Keratinocyte (primary cell): ENCODE data around the gene OR2T8. TPM values are rescaled to one million over a fixed set of nuclear protein-coding genes. Genes with fewer than 3 reads are reported as not detected.

Experiments
- DNase-seq: peaks from one replicate; pipeline ENCODE4 v3.0.0-alpha.2; 2011; ENCODE audit warnings: low read depth, missing footprints, low spot score
- FAIRE-seq: peaks from 2 replicates; lab custom pipeline; 2011; peaks lifted over from hg19 to GRCh38; lab: Jason Lieb, UNC
- H2AFZ ChIP-seq: 2 replicates; pipeline ENCODE4 v1.6.0; 2012; ENCODE audit warnings: low read length, control low read depth, inconsistent platforms; ENCODE audit not compliant: control insufficient read depth
- H3K27ac ChIP-seq: 2 replicates; pipeline ENCODE4 v1.5.1; 2011; ENCODE audit warnings: low read length; ENCODE audit not compliant: control insufficient read depth, insufficient read depth
- H3K27me3 ChIP-seq: 3 replicates; pipeline ENCODE4 v1.6.0; 2011; ENCODE audit warnings: low read length; ENCODE audit not compliant: control insufficient read depth, insufficient read depth; ENCODE audit errors: extremely low read depth
- H3K36me3 ChIP-seq, 2 experiments: 2 replicates in 1 of 2; 3 replicates in 1 of 2; pipeline ENCODE4 v1.5.1; 2011; ENCODE audit warnings: low read length in 2 of 2, mild to moderate bottlenecking in 1 of 2; ENCODE audit not compliant: control insufficient read depth in 2 of 2, insufficient read depth in 2 of 2; ENCODE audit errors: extremely low read depth in 1 of 2
- H3K4me1 ChIP-seq: 3 replicates; pipeline ENCODE4 v1.5.1; 2011; ENCODE audit warnings: low read length; ENCODE audit not compliant: control insufficient read depth, insufficient read depth; ENCODE audit errors: extremely low read depth
- H3K4me2 ChIP-seq: 3 replicates; pipeline ENCODE4 v1.6.0; 2011; ENCODE audit warnings: low read depth, low read length; ENCODE audit not compliant: control insufficient read depth, insufficient read depth; ENCODE audit errors: extremely low read depth
- H3K4me3 ChIP-seq, 3 experiments: fragments of 200-600 bp in 1 of 3; sonication (generic) in 1 of 3; 2 replicates in 2 of 3; 3 replicates in 1 of 3; pipeline ENCODE4 v1.5.1; 2011 to 2016; ENCODE audit warnings: low read length in 3 of 3, mild to moderate bottlenecking in 3 of 3, control low read depth in 2 of 3, inconsistent platforms in 1 of 3, low read depth in 1 of 3, mixed read lengths in 1 of 3, mixed run types in 1 of 3, moderate library complexity in 1 of 3; ENCODE audit not compliant: control insufficient read depth in 2 of 3, insufficient read depth in 2 of 3; ENCODE audit errors: extremely low read depth in 1 of 3
- H3K79me2 ChIP-seq: 2 replicates; pipeline ENCODE4 v1.6.0; 2012; ENCODE audit warnings: low read length; ENCODE audit not compliant: control insufficient read depth, insufficient read depth
- H3K9ac ChIP-seq: 3 replicates; pipeline ENCODE4 v1.6.0; 2011; ENCODE audit warnings: low read length; ENCODE audit not compliant: control insufficient read depth, insufficient read depth; ENCODE audit errors: extremely low read depth
- H3K9me1 ChIP-seq: 3 replicates; pipeline ENCODE4 v1.6.0; 2011; ENCODE audit warnings: low read length; ENCODE audit not compliant: control insufficient read depth, insufficient read depth; ENCODE audit errors: extremely low read depth
- H3K9me3 ChIP-seq: 2 replicates; pipeline ENCODE4 v1.5.1; 2012; ENCODE audit warnings: low read depth, low read length; ENCODE audit not compliant: control insufficient read depth
- H4K20me1 ChIP-seq: 3 replicates; pipeline ENCODE4 v1.6.0; 2011; ENCODE audit warnings: low read length; ENCODE audit not compliant: control insufficient read depth, insufficient read depth; ENCODE audit errors: extremely low read depth
- EZH2 ChIP-seq: IDR thresholded peaks from one replicate; pipeline ENCODE4 v1.6.1; 2012; ENCODE audit warnings: inconsistent platforms, mild to moderate bottlenecking, low read length, moderate library complexity
- dilution Hi-C: fragments of 300-500 bp; cut with MboI; formaldehyde crosslinking; loops from one replicate; pipeline ENCODE4 v1.7.0; 2020; ENCODE audit warnings: low sequenced_read_pairs; ENCODE audit not compliant: extremely low pct_ligation_motif_present
- polyA plus RNA-seq, 5 experiments: library from polyadenylated mRNA; depleted of rRNA in 3 of 5; stranded (reverse) in 3 of 5; stranded (forward) in 1 of 5; unstranded in 1 of 5; fragments of >200 nt; gene quantifications; 1 replicate in 1 of 5; 2 replicates in 3 of 5; 3 replicates in 1 of 5; pipeline versions ENCODE4 v1.2.1 to v1.2.3, GENCODE V29; 2011 to 2012; ENCODE audit warnings: missing spikeins in 2 of 5, low read depth in 1 of 5, low replicate concordance in 1 of 5
- TF ChIP-seq, protein P1 (sequence below), 3 experiments: IDR thresholded peaks in 1 of 3; conservative IDR thresholded peaks in 1 of 3; optimal IDR thresholded peaks in 1 of 3; 2 replicates in 2 of 3; 3 replicates in 1 of 3; pipeline versions ENCODE3 to v1.5.1; 2011; ENCODE audit warnings: low read length in 3 of 3, mild to moderate bottlenecking in 3 of 3, moderate library complexity in 2 of 3, control low read depth in 1 of 3, inconsistent platforms in 1 of 3; ENCODE audit not compliant: insufficient read depth in 2 of 3; ENCODE audit errors: extremely low read depth in 1 of 3

Gene OR2T8
- polyA plus RNA-seq, 1 donor (not counting 4 experiments of a cell fraction or from before 2014, with no cell fraction given), result not detected

GRCh38 chr1:247905181-247905580, 14.9 kb upstream of the OR2T8 start:
- dilution Hi-C loops, result no loop called here
- FAIRE-seq (no peak), DNase-seq (no peak)
- Histone ChIP-seq H3K4me2 (no peak overlapping the region), H3K27ac (no peak overlapping the region), H2AFZ (no peak overlapping the region), H3K79me2 (no peaks in the 10 kb centered on the region), H3K9me3 (no peaks in the 10 kb centered on the region), H4K20me1 (no peaks in the 10 kb centered on the region), H3K36me3 (no peaks in the 10 kb centered on the region), H3K4me3 (no peak overlapping the region), H3K27me3 (no peaks in the 10 kb centered on the region), H3K4me1 (no peaks in the 10 kb centered on the region), H3K9ac (no peak overlapping the region), H3K9me1 (no peaks in the 10 kb centered on the region)
- no peak for TF ChIP-seq EZH2
- TF ChIP-seq, protein P1, sequence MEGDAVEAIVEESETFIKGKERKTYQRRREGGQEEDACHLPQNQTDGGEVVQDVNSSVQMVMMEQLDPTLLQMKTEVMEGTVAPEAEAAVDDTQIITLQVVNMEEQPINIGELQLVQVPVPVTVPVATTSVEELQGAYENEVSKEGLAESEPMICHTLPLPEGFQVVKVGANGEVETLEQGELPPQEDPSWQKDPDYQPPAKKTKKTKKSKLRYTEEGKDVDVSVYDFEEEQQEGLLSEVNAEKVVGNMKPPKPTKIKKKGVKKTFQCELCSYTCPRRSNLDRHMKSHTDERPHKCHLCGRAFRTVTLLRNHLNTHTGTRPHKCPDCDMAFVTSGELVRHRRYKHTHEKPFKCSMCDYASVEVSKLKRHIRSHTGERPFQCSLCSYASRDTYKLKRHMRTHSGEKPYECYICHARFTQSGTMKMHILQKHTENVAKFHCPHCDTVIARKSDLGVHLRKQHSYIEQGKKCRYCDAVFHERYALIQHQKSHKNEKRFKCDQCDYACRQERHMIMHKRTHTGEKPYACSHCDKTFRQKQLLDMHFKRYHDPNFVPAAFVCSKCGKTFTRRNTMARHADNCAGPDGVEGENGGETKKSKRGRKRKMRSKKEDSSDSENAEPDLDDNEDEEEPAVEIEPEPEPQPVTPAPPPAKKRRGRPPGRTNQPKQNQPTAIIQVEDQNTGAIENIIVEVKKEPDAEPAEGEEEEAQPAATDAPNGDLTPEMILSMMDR (optimal IDR thresholded peaks at IDR 0.05 in 1 of 3, IDR thresholded peaks at IDR 0.05 in 1 of 3, conservative IDR thresholded peaks at IDR 0.05 in 1 of 3; ENCODE audit: extremely low read depth in 1 of 3, insufficient read depth in 2 of 3, low read length in 3 of 3), result no peak

- Histone ChIP-seq H3K9ac (no peak overlapping the region), H4K20me1 (no peaks in the 10 kb centered on the region), H3K27ac (no peak overlapping the region), H3K4me2 (peak overlapping the region; percentile 41), H3K36me3 (no peaks in the 10 kb centered on the region), H3K79me2 (no peaks in the 10 kb centered on the region), H3K9me1 (no peaks in the 10 kb centered on the region), H3K4me1 (no peaks in the 10 kb centered on the region), H3K27me3 (no peaks in the 10 kb centered on the region), H3K9me3 (no peaks in the 10 kb centered on the region), H2AFZ (no peak overlapping the region), H3K4me3 (no peak overlapping the region)
- dilution Hi-C loops, result no loop called here
- DNase-seq, result no peak
- no peak for FAIRE-seq
- TF ChIP-seq, protein P1 (optimal IDR thresholded peaks at IDR 0.05 in 1 of 3, IDR thresholded peaks at IDR 0.05 in 1 of 3, conservative IDR thresholded peaks at IDR 0.05 in 1 of 3; ENCODE audit: extremely low read depth in 1 of 3, insufficient read depth in 2 of 3, low read length in 3 of 3), result no peak
- no peak for TF ChIP-seq EZH2
Observed at GRCh38 chr1:247905910-247906503, 14.0 kb upstream of the OR2T8 start.
